Left ventricle myocardium superior (tissue), 1 donor: ENCODE measurements around the gene CCR6. TPM values are rescaled to one million over a fixed set of nuclear protein-coding genes. Genes with fewer than 3 reads are reported as not detected.

Experiments used
- total RNA-seq: library from RNA; stranded (reverse); fragmentation: NEBNext Ultra II Directional; extraction: Animal tissue kit (Norgen Biotek cat#: 25700); gene quantifications from one replicate; pipeline ENCODE4 v1.2.1, GENCODE V29; 2021
- donor health status: DM: no; HTN: yes; CAD: no; lungs with severe emphysema.

Gene CCR6
- total RNA-seq, 1 donor from 2014 or later = not detected

Other genes with a start within 250 kb of the CCR6 start
- 13.0 TPM for gene RNASET2, start 166.5 kb upstream of the CCR6 start, total RNA-seq
- 12.3 TPM for gene CEP43, start 123.7 kb upstream of the CCR6 start, total RNA-seq
- not detected for gene GPR31, start 34.9 kb downstream of the CCR6 start, total RNA-seq
- not detected for gene UNC93A, start 168.2 kb downstream of the CCR6 start, total RNA-seq
- not detected for gene TTLL2, start 202.0 kb downstream of the CCR6 start, total RNA-seq